Sigmoid colon (tissue), 4 donors: ENCODE results near the gene MAP7D2.

Experiments used
- EP300 ChIP-seq, 4 donors: sonication (generic); formaldehyde crosslinking; IDR thresholded peaks; one replicate each; pipeline ENCODE4 v1.6.1; 2017; ENCODE audit warnings: antibody characterized with exemption in 4 of 4
- POLR2A ChIP-seq, 2 donors: fragments of 450-650 bp; IDR thresholded peaks; one replicate each; pipeline ENCODE4 v1.6.1; 2016; ENCODE audit warnings: antibody characterized with exemption in 2 of 2, mild to moderate bottlenecking in 2 of 2, moderate library complexity in 2 of 2
- TF ChIP-seq, protein P1 (sequence below), 4 experiments: fragments of 450-650 bp in 3 of 4; fragments of 200-600 bp in 1 of 4; IDR thresholded peaks; one replicate each; pipeline ENCODE4 v1.5.1; 2016 to 2019; ENCODE audit warnings: antibody characterized with exemption in 4 of 4, mild to moderate bottlenecking in 3 of 4, moderate library complexity in 2 of 4

DNA sequence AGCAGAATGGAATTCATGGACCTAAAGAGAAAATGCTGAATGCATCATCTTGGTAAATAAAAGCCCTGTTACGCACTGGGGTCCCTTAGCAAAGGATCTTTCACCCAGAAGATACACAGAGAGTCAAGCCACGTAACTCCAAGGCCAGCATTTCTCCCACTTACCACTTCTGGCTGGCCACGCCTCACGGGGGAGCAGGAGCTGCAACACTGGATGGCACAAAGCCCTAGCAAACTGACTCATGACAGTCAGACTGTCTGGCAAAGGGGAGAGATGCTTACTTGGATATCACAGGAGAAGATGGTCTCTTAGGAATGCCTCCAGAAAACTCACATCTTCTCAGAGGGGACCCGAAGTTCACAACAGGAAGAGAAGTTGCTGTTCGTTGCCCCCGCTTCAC lies 74.5 kb downstream of the MAP7D2 start:
- TF ChIP-seq, protein P1, sequence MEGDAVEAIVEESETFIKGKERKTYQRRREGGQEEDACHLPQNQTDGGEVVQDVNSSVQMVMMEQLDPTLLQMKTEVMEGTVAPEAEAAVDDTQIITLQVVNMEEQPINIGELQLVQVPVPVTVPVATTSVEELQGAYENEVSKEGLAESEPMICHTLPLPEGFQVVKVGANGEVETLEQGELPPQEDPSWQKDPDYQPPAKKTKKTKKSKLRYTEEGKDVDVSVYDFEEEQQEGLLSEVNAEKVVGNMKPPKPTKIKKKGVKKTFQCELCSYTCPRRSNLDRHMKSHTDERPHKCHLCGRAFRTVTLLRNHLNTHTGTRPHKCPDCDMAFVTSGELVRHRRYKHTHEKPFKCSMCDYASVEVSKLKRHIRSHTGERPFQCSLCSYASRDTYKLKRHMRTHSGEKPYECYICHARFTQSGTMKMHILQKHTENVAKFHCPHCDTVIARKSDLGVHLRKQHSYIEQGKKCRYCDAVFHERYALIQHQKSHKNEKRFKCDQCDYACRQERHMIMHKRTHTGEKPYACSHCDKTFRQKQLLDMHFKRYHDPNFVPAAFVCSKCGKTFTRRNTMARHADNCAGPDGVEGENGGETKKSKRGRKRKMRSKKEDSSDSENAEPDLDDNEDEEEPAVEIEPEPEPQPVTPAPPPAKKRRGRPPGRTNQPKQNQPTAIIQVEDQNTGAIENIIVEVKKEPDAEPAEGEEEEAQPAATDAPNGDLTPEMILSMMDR (IDR thresholded peaks at IDR 0.05) = no peak
- TF ChIP-seq POLR2A (IDR thresholded peaks at IDR 0.05) = no peak
- TF ChIP-seq EP300 (IDR thresholded peaks at IDR 0.05) = no peak
